Measurements from ENCODE around the gene EIF4ENIF1.

GRCh38 chr22:31475800-31476199, 13.8 kb downstream of the EIF4ENIF1 start:
- TF ChIP-seq CTCF (IDR thresholded peaks at IDR 0.05 in 4 of 5, conservative IDR thresholded peaks at IDR 0.05 in 1 of 5) (no peak), POLR2A (IDR thresholded peaks at IDR 0.05) (no peak)

All from gastrocnemius medialis (tissue), 4 donors.